ENCODE data around the gene FAF1.
"Not testable (repeated sequence)": the region's sequence is repeated elsewhere in the genome, so short reads cannot be mapped to it uniquely, and the experiment has no call there.

The FAF1 gene

DNA sequence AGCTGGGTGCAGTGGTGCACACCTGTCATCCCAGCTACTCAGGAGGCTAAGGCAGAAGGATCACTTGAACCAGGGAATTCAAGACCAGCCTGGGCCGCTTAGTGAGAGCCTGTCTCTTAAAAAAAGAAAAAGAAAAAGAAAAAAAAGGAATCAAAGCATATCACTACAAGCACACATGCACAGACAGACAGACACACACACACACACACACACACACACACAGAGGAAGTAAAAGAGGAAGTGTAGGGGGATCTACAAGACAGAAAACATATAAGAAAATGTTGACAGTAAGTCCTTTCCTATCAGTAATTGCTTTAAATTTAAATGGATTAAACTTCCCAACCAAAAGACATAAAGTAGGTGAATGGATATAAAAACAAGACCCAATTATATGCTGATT is 180.3 kb downstream of the FAF1 start:
- DNase-seq (ENCODE audit: low read depth in 2 of 2) = no peak

DNA sequence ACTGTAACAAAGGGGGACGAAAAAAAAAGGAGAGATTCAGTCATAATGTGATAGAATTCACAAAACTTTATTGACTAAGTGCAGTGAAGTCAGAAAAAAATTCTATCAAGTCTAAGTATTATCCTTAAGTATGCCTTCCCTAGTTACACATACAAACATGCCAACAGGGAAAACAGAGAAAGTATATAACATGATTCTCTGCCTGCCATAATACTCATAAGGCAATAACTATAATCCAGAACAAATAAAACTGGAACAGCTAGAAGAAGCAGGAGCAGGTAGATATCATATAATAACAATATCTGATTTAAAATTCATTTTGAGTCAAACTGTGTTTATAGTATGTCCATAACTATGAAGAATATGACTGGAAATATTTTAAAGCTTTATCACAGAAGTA is 184.3 kb downstream of the FAF1 start:
- no peak for DNase-seq (ENCODE audit: low read depth in 2 of 2)

DNA sequence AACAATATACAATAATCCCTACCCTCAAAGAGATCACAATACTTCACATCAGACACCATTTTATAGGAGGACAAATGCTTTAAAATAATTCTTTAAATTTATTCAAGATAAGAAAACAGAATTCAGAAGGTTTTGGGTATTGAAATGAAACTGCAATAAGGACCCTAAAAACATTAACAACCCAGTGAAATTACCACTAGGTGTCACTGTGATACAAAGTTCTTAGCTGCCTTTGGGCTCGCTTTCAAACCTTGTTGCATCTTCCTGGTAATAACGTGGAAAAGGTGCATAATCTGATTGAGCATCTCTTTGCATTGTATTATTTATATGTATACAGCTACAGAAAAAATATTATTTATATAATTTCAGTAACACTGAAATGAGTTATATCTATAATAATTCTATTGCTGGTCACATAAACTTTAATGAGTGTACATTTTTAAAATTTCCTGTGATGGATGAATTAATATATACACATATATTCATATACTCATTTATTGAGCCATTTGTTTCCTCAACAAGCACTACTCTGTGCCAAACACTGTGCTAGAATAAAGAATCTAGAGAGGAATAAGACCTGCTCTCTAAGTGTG is 185.2 kb downstream of the FAF1 start:
- DNase-seq (ENCODE audit: low read depth in 2 of 2) = no peak

DNA sequence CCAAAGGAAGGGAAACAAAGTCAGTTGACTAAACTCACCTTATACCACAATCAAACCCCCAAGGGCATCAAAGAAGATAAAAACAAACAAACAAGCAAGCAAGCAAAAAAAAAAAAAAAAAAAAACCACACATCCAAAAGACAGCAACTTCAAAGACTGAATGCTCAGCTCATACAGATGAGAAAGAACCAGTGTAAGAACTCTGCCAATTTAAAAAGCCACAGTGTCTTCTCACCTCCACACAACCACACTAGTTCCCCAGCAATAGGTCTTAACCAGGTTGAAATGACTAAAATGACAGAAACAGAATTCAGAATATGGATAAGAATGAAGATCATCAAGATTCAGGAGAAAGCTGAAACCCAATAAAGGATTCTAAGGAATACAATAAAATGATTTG is 193.4 kb downstream of the FAF1 start:
- no peak for DNase-seq (ENCODE audit: low read depth in 2 of 2)

DNA sequence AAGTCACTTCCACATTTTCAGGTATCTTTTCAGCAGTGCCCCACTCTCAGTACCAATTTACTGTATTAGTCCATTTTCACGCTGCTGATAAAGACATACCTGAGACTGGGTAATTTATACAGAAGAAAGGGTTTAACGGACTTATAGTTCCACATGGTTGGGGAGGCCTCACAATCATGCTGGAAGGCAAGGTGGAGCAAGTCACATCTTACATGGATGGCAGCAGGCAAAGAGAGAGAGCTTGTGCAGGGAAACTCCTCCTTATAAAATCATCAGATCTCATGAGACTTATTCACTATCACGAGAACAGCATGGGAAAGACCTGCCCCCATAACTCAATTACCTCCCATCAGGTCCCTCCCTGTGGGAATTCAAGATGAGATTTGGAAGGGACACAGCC is 203.5 kb downstream of the FAF1 start:
- DNase-seq (ENCODE audit: low read depth in 2 of 2) = not testable (repeated sequence)

DNA sequence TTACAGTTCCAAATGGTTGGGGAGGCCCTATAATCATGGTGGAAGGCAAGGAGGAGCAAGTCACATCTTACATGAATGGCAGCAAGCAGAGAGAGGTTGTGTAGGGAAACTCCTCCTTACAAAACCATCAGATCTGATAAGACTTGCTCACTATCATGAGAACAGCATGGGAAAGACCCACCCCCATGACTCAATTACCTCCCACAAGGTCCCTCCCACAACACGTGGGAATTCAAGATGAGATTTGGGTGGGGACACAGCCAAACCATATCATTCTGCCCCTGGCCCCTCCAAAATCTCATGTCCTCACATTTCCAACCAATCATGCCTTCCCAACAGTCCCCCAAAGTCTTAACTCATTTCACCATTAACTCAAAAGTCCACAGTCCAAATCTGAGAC is 205.3 kb downstream of the FAF1 start:
- not testable (repeated sequence) for DNase-seq (ENCODE audit: low read depth in 2 of 2)

DNA sequence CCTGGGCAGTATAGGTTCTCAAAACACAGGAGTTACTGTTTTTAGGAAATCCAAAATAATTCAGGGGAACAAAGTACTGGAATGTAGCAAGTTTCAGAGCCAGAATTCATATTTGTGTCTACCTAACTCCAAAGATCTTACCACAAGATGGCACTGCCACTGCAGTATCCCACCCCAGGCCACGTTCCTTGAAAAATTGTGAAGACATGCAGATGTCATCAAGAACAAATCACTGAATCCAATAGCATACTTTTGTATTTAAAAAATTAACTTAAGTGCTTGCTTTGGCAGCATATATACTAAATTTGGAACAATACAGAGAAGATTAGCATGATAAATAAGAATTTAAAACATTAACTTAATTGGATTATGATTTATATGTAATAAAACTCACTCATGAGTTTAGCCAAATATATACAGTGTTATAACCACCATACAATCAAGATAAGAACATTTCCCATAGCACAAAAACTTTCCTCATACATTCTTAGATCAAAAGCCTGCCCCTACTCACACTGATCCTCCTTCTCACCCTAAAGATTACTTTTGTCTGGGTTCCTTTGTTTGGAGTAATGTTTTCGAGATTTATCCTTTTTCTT is 209.9 kb downstream of the FAF1 start:
- no peak for DNase-seq (ENCODE audit: low read depth in 2 of 2)

DNA sequence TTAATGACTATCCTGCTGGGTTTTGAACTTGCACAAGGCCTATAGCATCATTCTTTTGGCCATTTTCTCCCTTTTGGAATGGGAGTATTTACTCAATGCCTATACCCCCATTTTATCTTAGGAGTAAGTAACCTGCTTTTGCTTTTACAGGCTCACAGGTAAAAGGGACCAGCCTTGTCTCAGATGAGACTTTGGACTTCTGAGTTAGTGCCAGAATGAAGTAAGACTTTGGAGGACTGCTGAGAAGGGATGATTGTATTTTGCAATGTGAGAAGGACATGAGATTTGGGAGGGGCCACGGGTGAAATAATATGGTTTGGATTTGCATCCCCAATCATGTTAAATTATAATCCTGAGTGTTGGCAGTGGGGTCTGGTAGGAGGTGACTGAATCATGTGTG is 212.7 kb downstream of the FAF1 start:
- no peak for DNase-seq (ENCODE audit: low read depth in 2 of 2)

DNA sequence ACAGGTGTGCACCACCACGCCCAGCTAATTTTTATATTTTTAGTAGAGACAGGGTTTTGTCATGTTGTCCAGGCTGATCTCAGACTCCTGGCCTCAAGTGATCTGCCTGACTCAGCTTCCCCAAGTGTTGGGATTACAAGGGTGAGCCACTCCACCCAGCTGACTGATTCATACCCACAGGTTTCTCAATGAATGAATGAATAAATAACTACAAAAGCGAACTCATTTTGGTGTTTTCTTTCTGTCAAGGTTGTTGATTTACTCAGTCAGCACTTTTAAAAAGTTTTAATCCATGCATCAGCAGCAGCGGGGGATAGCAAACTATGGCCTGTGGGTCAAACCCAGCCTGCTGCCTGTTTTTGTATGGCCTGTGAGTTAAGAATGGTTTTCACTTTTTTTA is 217.5 kb downstream of the FAF1 start:
- no peak for DNase-seq (ENCODE audit: low read depth in 2 of 2)

DNA sequence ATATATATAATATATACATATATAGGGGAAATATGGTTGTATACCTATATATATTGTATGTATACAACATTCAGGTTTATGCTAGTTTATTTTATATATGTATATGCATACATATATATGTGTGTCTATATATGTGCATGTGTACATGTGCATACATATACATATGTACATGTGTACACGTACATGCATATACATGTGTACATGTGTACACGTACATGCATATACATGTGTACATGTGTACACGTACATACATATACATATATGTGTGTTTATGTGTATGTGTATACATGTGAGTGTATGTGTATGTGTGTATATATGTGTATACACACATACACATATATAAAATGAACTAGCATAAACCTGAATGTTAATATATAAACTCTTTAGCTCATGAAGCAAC is 220.9 kb downstream of the FAF1 start:
- DNase-seq (ENCODE audit: low read depth in 2 of 2) = no peak

DNA sequence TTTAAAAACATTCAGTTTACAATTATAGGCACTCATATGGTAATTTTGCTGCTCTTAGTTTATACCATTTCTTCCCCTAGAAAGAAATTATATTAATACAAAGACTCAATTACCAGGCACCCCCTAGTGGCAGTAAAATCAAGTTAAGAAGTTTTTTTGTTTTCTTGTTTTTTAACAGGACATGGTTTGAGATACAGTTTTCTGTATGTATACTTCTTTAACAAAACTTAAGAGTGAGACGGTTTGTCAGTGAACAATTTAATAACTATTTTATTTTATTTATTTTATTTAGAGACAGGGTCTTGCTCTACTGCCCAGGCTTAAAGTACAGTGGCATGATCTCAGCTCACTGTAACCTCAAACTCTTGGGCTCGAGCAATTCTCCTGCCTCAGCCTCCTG is 224.6 kb downstream of the FAF1 start:
- no peak for DNase-seq (ENCODE audit: low read depth in 2 of 2)

DNA sequence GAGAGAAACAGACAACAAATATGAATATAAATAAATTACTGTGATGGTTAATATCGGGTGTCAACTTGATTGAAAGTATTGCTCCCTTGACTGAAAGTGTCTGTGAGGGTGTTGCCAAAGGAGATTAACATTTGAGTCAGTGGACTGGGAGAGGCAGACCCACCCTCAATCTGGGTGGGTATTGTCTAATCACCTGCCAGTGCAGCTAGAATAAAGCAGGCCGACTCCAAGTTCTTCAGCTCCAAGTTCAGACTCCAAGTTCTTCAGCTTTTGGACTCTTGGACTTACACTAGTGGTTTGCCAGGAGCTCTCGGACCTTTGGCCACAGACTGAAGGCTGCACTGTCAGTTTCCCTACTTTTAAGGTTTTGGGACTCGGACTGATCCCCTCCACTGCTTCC is 232.5 kb downstream of the FAF1 start:
- DNase-seq (ENCODE audit: low read depth in 2 of 2) = not testable (repeated sequence)

DNA sequence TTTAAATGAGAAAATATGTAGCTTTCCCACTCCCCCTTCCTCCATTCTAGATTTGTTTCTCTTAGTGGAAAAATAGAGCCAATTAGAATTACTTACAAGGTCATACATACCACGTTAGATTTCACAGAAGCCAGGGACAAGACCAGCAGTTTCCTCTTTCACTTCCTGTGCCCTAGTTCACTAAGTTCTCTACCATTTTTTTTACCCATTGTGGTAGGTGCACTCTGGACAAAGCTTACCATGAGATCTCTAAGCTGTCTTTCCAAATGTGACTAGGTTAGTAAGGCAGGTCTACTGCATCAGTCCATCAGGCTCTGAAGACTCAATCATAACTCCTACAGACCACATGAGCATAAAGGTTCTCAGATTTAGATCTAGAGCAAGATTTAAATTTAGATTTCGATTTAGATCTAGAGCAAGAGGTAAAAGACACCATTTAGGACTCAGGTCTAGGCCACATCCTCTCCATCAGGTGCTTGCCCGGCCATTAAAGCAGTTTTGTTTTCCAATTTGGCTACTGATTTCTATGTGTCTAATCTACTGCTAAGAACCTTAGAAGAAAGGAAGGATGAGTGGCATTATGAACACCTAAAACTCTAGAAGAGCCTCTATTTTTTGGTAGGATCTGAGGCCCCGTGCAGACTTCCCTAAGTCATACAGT is 235.3 kb downstream of the FAF1 start:
- no peak for DNase-seq (ENCODE audit: low read depth in 2 of 2)

DNA sequence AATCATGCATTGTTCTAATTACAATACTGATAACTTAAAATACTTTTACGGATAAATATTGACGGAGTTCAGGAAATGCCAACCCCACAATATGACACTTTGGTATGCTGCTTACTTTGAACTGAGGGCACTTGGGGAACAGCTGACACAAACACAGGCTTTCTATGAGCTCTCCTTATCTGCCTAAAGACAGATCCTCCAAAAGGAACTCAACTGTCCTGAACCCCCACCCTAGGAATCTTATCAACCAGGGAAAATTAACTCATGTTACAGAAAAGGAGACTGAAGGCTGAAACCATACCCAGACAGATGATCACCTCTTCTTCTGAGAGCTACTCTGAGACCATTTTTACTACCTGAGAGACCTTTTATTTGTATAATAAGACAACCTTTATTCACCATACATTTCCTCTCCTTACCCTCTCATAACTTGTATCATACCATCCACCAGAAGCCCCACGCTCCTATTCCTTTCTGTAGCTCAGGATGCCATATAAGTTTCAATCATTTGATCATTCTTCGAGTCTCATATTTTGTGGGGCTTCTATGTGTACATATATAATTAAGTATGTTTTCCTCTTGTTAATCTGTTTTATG is 239.5 kb downstream of the FAF1 start:
- DNase-seq (ENCODE audit: low read depth in 2 of 2) = no peak

DNA sequence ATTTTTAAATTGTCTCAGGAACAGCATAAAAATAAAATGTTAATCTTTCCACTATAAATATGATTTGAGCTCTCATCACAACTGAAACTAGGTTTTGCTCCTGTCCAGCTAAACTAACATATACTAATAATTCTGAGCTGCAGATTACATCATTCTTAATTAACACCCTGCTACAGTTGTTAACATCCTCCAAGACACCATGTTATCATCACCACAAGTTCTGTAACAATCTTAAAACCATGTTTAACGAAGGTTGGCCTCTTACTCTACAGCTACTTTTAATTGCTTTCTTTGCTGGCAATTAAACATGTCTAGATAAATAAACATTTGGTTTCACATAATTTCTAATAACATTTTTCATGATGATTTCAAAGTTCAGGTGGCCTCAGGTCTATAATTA is 240.9 kb downstream of the FAF1 start:
- no peak for DNase-seq (ENCODE audit: low read depth in 2 of 2)

DNA sequence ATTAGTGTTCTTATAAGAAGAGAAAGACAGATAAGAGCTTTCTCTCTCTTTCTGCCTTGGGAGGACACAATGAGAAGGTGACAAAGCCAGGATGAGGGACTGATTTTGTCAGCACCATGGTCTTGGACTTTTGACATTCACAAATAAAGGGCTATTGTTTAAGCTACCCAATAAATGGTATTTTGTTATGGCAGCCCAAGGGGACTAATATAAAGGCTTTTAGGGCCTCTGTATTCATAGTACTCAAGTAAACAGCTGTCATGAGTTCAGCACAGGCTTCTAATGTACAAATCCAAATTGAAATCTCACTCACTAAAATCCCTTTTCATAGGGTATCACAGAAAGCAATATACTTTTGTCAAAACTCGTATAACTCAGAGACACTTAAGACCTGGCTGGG is 242.7 kb downstream of the FAF1 start:
- no peak for DNase-seq (ENCODE audit: low read depth in 2 of 2)

DNA sequence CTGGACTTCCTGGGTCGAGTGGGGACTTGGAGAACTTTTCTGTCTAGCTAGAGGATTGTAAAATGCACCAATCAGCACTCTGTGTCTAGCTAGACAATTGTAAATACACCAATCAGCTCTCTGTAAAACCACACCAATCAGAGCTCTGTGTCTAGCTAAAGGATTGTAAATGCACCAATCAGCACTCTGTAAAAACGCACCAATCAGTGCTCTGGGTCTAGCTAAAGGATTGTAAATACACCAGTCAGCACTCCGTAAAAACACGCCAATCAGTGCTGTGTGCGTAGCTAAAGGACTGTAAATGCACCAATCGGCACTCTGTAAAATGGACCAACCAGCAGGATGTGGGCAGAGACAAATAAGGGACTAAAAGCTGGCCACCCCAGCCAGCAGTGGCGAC is 243.6 kb downstream of the FAF1 start:
- not testable (repeated sequence) for DNase-seq (ENCODE audit: low read depth in 2 of 2)

DNA sequence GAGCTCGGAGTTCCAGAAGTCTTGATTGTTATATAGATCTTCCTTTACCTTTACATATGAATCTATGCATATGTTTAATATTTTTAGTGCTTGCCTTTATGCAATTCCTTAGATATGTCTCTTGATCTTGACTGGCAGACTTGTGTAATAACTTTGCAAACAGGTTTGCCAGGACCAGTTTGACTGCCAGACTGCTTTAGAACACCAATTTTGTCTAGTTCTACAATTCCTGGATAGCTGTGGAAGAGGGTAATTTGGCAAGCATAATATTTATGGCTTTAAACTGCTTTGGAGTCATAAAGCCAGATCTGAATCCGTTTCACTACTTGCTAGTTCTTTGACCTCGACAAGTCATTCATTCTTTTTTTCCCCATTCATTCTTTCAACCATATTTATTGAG is 250.0 kb downstream of the FAF1 start:
- DNase-seq (ENCODE audit: low read depth in 2 of 2) = no peak

DNA sequence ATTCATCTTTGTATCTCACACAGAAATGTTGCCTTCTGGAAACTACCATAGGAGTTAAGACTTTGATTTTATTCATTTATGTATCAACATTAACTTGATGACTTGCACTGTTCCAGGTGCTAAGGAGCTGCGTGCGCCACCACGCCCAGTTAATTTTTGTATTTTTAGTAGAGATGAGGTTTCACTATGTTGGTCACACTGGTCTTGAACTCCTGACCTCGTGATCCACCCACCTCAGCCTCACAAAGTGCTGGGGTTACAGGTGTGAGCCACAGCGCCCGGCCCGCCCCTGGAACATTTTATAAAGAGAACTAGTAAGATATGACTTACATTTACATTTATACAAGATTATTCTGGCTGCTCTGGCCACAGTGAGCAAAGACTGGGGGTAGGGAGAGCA is 252.2 kb downstream of the FAF1 start:
- DNase-seq (ENCODE audit: low read depth in 2 of 2) = no peak

DNA sequence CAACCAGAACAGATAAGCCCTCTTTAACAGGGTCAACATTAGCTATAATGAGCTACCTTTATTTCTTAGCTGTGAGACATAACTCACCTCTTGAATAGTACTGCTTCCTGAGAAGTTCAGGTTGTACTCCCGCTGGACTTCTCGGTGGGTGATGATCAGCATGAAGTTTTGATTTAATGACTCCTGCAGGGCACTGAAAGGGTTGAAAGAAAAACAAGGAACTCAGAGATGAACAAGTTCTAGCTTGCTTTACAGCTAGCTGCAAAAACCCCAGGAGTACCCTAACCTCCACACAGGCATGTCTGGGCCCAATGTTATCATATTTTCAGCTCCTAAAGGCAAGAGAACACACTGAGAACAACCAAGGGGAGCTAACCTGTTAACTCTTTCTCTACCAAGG is 254.4 kb downstream of the FAF1 start:
- DNase-seq (ENCODE audit: low read depth in 2 of 2) = no peak

DNA sequence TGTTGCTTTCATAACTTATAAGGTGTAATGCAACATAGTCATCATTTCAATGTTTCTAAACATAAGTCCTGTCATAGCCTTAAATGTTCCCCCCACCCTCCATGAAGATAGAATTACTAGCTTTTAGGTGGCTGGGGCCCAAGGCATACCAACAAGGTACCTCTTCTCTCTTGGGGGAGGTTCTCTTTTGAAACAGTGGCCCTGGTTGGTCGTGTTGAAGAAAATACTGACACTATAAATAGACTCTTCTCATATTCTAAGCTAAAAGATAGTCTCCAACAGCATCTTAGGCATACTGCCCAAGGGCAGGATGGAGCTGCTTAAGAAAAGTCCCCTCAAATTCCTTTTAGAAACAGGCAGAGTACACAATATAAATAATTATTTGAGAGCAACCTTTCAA is 255.0 kb downstream of the FAF1 start:
- no peak for DNase-seq (ENCODE audit: low read depth in 2 of 2)

DNA sequence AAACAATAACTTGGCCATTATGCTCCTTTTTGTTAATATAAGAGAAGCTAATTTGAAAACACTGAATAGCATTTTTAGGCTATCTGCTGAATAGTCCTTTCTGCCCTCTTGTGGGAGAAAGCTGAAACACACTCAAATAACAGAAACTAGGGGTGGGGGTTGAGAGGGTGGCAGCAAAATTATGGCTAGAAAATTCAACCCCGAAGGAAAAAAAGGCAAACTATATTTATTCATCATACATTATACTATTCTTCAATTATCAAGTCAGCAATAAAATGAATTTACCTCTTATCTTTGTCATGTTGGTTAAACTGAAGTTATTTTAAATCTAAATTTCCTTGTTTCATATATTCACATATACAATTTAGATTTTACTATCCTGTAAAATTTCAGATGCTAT is 255.9 kb downstream of the FAF1 start:
- DNase-seq (ENCODE audit: low read depth in 2 of 2) = no peak

DNA sequence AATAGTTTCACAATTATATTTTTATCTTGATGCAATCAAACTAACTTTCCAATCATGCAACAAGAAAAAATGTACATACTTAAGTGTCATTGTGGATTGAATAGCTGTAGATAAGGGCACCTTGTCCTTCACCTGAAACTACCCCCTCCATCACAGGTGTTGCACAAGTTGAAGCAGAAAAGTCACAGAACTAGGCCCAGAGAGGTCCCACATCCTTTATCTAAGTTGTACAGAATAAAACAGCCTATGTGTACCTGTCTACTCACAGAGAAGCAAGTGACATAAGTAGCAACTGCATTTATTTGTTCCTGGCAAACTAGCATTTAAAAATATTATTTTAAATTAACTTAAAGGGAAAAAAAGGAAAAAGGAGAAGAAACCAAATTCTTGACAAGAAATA is 256.8 kb downstream of the FAF1 start:
- no peak for DNase-seq (ENCODE audit: low read depth in 2 of 2)
